HG03045 (cell line): Measurements from ENCODE around the gene ZNF367.
"Not testable (repeated sequence)": the region's sequence is repeated elsewhere in the genome, so short reads cannot be mapped to it uniquely, and the experiment has no call there.

Source experiments
- ATAC-seq: cut with Tn5 transposase; IDR thresholded peaks from one replicate; pipeline ENCODE4 v1.9.1; 2021; ENCODE audit warnings: mild to moderate bottlenecking, moderate library complexity; ENCODE audit not compliant: unreplicated experiment

The ZNF367 gene

GRCh38 chr9:96408409-96409280, 9.5 kb downstream of the ZNF367 start:
- no peak for ATAC-seq

DNA sequence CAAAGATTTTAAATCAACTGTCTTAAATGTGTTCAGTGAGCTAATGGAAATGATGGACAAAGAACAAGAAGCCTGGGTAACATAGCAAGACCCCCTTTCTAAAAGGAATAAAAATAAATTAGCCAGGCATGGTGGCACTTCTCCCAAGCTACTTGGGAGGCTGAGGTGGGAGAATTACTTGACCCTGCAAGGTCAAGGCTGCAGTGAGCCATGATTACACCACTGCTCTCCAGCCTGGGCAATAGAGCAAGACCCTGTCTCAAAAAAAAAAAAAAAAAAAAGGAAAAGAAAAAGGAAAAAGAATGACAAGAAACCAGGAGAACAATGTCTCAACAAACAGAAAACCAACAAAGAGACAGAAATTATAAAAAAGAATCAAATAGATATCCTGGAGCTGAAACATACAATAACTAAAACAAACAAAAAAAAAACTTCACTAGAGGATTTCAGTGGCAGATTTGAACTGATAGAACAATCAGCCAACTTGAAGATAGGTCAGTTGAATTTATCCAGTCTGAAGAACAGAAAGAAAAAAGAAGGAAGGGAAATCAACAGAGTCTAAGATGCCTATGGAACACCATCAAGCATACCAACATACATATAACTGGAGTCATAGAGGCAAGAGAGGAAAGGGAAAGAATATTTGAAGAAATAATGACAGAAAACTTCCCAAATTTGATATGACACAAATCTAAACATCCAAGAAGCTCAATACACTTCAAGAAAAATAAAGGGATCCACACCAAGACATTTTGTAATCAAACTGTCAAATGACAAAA, 17.8 kb downstream of the ZNF367 start:
- no peak for ATAC-seq

DNA sequence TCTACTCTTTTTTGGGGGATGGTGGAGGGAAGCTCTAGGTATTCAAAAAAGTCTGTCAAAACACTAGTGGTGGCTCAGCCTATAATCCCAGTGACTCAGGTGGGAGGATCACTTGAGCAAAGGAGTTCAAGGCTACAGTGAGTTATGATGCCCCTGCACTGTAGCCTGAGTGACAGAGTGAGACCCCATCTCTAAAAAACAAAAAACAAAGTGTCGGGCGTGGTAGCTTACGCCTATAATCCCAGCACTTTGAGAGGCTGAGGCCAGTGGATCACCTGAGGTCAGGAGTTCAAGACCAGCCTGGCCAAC, 18.9 kb downstream of the ZNF367 start:
- no peak for ATAC-seq

GRCh38 chr9:96398582-96399324, 19.4 kb downstream of the ZNF367 start:
- no peak for ATAC-seq

DNA sequence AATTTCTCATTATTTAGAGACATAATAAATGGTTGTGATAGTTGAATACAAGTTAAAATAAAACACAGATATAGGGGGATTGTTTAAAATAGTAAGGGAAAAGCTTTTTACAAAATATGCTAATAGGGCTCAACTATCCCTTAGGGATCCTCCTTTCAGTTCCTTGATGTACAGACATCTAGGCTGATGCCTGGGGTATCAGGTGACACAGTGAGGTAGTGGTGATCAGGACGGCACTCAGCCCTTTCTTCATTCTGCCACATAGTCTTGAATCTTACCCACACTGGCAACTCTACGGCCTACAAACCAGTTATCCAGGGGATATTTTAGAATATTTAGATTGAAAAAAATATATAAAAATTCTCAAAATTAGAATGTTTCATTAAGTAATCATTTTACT, 22.2 kb downstream of the ZNF367 start:
- no peak for ATAC-seq

DNA sequence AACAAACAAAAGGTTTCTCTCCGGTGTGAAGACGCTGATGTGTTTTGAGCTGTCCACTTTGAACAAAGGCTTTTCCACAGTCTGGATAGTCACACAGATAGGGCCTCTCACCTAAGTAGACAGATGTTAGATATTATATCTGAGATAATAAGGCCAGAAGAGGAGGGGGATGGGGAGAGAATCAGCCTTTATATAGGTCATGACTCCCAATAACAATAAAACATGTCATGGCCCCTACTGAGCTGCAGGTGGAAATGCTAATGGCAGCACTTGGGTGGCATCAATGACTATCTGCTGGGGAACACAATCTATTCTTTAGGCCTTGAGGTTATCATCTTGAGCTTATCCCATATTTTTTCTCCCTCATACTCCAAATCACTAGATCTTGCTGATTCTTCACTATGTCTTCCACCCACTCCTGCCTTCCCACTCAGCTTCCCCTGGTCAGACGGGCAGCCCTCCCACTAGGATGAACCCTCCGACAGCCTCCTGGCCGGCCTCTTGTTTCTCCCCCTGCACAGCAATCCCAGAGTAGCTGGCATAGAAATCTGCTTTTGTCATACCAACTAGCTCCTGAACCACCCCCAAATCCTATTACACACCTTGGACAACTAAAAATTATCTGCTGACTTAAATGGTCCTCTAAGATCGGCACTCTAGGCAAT, 23.2 kb downstream of the ZNF367 start:
- no peak for ATAC-seq

DNA sequence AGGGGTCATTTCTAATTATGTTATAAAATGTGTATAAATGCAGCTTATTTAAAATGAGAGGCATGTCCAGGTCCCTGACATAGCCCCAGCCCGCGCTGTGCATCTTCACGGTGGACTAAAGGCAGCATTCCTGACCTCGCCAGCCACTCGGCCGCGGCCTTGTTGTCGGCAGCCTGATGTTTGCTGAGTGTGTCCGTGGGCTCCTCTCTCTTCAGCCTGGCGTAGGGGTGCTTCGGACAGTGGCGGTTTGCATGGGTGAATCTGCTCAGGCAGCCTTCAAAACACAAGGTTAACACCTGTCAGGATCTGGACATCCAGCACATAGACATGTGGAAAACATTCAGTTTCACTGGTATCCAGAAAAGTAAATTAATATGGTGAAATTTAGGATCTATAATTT, 25.9 kb downstream of the ZNF367 start:
- no peak for ATAC-seq

- no peak for ATAC-seq
Observed at GRCh38 chr9:96391021-96391765, 27.0 kb downstream of the ZNF367 start.

DNA sequence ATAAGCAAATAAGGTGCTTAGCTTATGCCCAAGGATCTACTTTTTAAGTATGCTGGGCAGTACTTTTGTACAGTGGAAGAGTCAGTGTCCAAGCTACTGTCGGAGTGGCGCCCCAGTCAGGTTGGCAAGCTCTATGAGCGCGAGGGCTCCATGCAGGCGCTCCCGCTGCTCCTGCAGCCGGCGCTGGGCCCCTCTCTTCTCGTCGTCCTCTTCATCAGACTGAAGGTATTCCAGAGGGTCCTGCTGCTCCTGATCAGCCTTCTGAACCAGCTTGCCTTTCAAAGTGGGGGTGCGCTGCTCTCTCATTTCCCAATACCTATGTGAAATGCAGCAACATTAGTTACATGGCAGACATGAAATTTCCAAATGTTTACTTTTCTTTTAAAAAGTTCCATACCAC, 30.0 kb downstream of the ZNF367 start:
- ATAC-seq = no peak

DNA sequence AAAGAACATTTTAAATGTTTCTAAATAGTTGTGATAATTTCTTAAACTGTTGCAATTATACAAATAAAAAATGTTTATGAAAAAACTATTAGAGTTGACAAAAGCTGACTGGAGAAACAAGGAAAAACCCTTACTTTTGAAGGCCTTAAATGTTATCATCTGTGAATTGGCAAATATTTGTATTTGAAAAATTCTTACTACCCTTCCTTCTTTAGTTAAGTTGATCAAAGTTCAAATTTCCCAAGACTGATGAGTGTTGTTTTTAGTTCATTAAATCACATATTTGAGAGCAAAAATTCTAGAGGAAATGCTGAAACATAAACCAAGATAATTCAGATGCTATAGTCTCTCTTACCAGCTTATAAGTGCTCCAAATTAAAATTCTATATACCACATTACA, 32.0 kb downstream of the ZNF367 start:
- ATAC-seq = no peak

GRCh38 chr9:96383165-96383942, 34.8 kb downstream of the ZNF367 start, which contains the start of gene SLC35D2:
Gene SLC35D2, minus strand, starts transcription at chr9:96383711. Its CDS starts 77 bp downstream, at chr9:96383634.
- no peak for ATAC-seq

DNA sequence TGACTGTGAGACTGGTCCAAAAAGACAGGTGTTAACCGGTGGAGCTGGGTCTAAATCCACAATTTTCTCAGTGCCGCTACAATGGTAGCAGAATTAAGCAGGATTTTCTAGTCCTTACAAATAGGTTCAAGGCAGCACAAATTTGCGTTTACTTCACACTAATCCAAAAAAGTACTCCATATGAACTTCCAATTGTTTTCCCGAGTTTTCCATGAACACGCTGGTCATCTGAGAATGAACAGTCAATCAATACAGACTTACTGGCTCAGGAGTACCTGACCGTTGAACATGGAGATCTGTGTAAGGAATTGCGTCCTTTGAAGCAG, 35.4 kb downstream of the ZNF367 start:
- ATAC-seq = no peak

- ATAC-seq = no peak
Observed at GRCh38 chr9:96382175-96382574, 36.0 kb downstream of the ZNF367 start.

- ATAC-seq = no peak
Observed at GRCh38 chr9:96381696-96382095, 36.5 kb downstream of the ZNF367 start.

DNA sequence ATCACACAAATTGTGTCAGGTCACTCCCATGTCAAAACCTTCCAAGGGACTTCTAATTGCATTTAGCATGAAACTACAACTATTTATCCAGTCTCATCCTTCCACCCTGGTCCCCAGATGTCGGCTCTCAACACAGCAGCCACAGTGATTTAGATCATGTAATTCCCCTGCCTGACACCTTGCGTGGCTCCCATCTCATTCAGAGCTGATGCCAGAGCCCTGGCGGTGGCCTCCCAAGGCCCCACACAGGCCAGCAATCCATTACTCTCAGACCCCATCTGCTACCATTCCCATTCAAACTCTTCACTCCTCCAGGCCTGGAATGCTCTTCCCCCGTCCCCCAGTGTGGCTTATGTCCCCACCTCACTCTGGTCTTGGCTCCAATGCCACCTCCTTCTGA, 37.0 kb downstream of the ZNF367 start:
- ATAC-seq = no peak

DNA sequence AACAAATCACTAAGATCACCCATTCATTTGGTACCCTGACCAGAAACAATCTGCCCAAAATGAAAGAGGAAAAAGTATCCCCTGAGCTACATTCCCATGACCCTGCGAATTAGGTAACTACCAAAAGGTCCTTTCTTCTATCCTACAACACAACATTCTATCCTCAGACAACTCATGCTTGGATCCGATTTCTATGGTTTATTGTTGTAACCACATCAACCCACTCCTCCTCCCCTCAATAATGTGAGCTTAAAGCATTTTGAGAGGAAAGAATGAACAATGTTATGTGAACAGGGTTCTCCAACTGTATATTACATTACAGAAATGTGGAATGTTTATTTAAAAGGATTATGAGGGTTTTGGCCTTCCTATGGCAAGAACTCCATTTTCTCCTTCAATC, 38.7 kb downstream of the ZNF367 start:
- no peak for ATAC-seq

DNA sequence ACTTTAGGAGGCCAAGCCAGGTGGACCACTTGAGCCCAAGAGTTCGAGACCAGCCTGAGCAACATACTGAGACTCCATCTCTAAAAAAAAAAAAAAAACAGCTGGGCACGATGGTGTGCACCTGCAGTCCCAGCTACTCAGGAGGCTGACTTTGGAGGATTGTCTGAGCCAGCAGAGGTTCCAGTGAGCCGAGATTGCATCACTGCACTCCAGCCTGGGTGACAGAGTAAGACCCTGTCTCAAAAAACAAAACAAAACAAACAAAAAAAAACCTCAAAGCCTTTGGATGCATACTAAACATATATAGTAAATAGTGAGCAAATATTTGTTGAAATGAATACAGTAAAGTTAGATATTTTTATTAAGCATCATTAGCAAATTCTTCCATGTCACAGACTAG, 40.0 kb downstream of the ZNF367 start:
- no peak for ATAC-seq

DNA sequence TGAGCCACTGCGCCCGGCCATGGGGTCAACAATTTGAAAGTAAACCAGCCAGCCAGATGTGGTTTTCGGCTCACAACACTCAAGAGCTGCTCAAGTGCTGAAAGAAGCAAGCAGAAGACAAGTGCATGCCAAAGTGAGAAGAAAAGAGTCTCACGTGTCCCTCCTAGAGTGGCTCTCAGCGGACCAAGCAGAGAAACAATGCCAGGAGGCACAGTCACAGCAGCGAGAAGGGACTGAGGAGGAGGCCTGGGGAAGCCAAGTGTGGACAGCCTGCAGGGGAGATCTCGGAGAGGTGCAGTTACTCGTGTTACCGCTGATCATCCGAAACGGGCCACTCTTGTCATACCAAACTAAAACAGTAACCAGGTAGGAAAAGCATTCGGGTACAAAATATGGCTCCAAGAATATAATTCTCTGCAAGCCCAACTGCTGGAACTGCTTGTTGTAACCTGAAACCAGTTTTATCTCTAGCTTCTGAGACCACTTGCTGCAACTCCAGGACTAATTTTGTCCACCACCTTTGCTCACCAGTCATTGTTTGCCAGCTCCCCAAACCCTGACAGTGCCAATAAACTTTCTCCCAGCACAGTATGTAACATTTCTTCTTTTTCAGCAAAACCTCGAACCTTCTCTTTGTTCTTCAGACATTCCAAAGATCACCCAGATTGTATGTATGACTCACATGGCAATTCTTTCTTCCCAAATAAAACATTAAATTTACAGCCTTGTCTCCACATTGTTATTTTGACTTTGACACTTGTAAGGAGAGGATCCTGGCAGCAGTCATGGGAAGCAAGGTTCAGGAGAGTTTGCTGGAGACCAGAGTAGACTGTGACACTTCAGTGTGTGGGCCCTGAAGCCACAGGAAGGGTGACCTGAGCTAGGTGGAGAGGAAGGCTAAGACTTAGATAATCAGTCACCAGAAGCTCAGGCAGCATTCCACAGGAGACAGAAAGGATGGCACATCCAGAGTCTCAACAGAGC, 41.0 kb downstream of the ZNF367 start:
- no peak for ATAC-seq

GRCh38 chr9:96375507-96375906, 42.7 kb downstream of the ZNF367 start:
- not testable (repeated sequence) for ATAC-seq
